PFSK-1 (cell line): Measurements from ENCODE around the gene PKIB.

Experiments
- FOXP2 ChIP-seq: optimal IDR thresholded peaks from 2 replicates; pipeline ENCODE3; 2011; ENCODE audit warnings: borderline replicate concordance, control low read depth, inconsistent platforms; ENCODE audit not compliant: insufficient read depth; ENCODE audit errors: extremely low read length, extremely low read depth
- POLR2AphosphoS5 ChIP-seq: IDR thresholded peaks from 2 replicates; pipeline ENCODE4 v1.6.1; 2012; ENCODE audit warnings: low read depth, mild to moderate bottlenecking, control low read depth, low read length, moderate library complexity
- REST ChIP-seq, 2 experiments: IDR thresholded peaks; 2 replicates each; pipeline versions ENCODE4 v1.6.1 to v1.8.0; 2011 to 2012; ENCODE audit warnings: low read depth in 2 of 2, low read length in 2 of 2, control low read depth in 1 of 2, inconsistent platforms in 1 of 2, mild to moderate bottlenecking in 1 of 2, moderate library complexity in 1 of 2; ENCODE audit not compliant: insufficient read depth in 1 of 2
- SIN3A ChIP-seq: IDR thresholded peaks from 2 replicates; pipeline ENCODE4 v1.6.1; 2012; ENCODE audit warnings: mild to moderate bottlenecking, low read length, moderate library complexity, borderline replicate concordance; ENCODE audit not compliant: insufficient read depth
- TAF1 ChIP-seq: IDR thresholded peaks from 2 replicates; pipeline ENCODE4 v1.6.1; 2012; ENCODE audit warnings: low read length, control low read depth, borderline replicate concordance; ENCODE audit not compliant: insufficient read depth

GRCh38 chr6:122653094-122653493 is 42.9 kb downstream of the PKIB start:
- TF ChIP-seq SIN3A (no peak), FOXP2 (no peak), TAF1 (no peak), POLR2AphosphoS5 (no peak), REST (IDR thresholded peaks at IDR 0.05; ENCODE audit: insufficient read depth in 1 of 2, low read depth in 2 of 2, low read length in 2 of 2) (no peak)
